ENCODE measurements around the gene GRIA3.

GRIA3 gene

GRCh38 chrX:123184219-123184865 lies at the start of gene GRIA3:
TSS of gene GRIA3 (plus strand) at chrX:123184278. CDS start at chrX:123184536, 258 bp downstream.
- peak within 1 kb of the TSS; percentile 33 for H3K4me3 ChIP-seq (ENCODE audit: low read depth, low read length)

DNA sequence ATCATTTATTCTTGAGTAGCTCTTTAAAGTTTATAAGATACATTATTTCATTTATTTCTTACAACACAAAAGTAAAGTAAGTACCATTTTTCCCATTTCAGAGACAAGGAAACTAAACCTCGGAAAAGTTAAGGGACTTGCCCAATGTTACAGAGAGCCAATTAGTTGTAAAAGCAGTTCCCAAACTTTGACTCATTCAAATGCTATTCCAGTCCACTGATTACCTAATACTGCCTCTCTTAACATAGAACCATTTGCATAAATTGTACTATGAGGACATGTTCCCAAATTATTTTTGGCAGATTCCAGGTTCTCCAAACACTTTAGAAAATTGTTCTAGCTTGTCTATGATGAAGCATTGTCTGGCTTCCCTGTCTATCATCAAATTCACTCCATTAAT lies 45.6 kb upstream of the GRIA3 start:
- no peak overlapping the region for H3K4me3 ChIP-seq (ENCODE audit: low read depth, low read length)

DNA sequence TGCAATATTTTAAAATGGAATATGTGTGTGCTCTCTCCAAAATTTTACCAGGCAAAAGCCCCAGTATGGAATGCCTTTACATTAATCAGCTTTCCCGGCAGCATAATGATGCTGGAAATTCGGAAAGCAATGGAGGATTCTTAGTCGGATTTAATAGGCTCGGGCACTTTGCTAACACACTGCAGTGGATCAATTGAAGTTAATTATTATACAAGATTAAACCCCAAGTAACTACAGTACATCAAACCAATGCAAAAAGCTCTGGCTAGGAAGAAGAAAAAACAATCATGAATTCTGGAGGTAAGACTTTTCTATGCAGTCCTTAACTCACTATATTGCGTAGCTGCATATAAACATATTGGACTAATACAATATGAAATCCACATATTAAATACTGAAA lies 43.6 kb upstream of the GRIA3 start:
- H3K4me3 ChIP-seq (ENCODE audit: low read depth, low read length): no peak overlapping the region

- H3K4me3 ChIP-seq (ENCODE audit: low read depth, low read length): no peak overlapping the region
Observed at GRCh38 chrX:123140904-123141303, 43.2 kb upstream of the GRIA3 start.

DNA sequence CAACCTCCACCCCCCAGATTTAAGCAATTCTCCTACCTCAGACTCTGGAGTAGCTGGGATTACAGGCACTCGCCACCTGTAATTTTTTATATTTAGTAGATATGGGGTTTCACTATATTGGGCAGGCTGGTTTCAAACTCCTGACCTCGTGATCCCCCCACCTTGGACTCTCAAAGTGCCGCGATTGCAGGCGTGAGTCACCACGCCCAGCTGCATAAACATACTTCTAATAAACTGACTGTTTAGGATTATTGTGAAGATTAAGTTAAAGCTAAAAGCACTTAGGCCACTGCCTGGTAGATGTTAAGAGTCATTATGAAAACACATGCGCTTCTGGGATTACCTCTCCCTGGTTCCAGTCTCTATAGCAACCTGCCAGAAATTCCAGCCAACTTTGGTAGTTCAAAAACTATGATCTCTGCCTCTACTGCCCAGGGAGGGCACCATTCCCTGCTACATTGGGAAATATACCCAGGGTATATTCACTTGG lies 30.2 kb upstream of the GRIA3 start:
- no peak overlapping the region for H3K4me3 ChIP-seq (ENCODE audit: low read depth, low read length)

- no peak overlapping the region for H3K4me3 ChIP-seq (ENCODE audit: low read depth, low read length)
Observed at GRCh38 chrX:123155327-123155726, 28.8 kb upstream of the GRIA3 start.

DNA sequence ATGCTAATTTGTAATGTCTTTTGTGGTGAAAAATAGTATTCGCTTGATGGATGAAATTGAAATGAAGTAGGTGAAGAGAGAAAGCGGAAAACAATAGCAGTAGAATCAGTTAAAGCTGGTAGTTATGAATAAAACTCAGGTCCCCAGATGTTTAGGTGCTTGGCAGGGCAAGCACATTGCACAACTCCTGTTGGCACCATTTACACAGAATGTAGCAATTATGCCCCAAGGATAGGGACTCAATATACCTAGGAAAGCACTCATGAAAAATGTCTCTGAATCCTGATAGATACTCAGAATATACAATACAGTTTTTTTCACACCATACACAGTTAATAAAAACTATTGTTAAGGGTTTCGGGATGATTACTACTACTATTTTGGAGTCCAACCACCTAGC lies 26.5 kb upstream of the GRIA3 start:
- no peak overlapping the region for H3K4me3 ChIP-seq (ENCODE audit: low read depth, low read length)

- H3K4me3 ChIP-seq (ENCODE audit: low read depth, low read length): no peak overlapping the region
Observed at GRCh38 chrX:123159403-123159802, 24.7 kb upstream of the GRIA3 start.

GRCh38 chrX:123167621-123168020 lies 16.5 kb upstream of the GRIA3 start:
- no peak overlapping the region for H3K4me3 ChIP-seq (ENCODE audit: low read depth, low read length)

GRCh38 chrX:123169247-123169901 lies 14.7 kb upstream of the GRIA3 start:
- no peak overlapping the region for H3K4me3 ChIP-seq (ENCODE audit: low read depth, low read length)

DNA sequence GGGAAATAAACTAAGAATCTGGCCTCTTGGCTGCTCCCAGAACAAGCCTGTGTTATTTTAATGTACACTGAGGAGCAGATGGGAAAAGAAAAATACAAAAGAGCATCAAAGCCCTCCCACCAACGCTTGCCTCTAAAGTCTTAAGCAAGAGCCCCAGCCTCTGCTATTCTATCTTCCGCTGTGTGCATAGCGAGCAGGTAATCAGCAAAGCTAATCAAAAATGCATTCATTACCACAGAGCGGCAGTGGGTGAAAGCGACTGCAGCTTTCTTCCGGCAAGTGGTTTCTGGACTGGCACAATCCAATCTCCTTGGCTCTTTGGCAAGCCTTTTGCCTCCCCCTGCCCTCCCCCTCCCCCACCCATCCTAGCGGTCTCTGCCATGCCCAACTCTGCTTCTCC lies 13.5 kb upstream of the GRIA3 start:
- no peak overlapping the region for H3K4me3 ChIP-seq (ENCODE audit: low read depth, low read length)

GRCh38 chrX:123171781-123172180 lies 12.3 kb upstream of the GRIA3 start:
- no peak overlapping the region for H3K4me3 ChIP-seq (ENCODE audit: low read depth, low read length)

DNA sequence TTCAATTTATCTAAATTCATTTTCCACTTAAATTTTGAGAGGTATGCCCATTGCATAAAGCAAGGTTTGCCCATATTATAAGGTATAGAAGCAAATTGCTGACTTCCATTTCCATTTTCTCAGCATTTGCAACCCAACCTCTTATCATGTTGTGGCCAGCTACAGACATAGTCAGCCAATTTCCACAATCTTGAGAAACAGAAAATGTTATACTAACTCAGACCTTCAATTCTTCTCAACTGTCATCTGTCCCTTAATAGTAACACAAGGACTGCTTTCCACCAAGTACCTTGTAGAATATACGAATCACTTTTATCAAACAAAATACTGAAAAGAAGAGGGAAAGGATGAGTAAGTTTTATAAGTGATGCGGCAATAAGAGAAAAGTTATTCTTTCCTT lies 11.2 kb upstream of the GRIA3 start:
- no peak overlapping the region for H3K4me3 ChIP-seq (ENCODE audit: low read depth, low read length)

GRCh38 chrX:123173833-123174232 lies 10.2 kb upstream of the GRIA3 start:
- H3K4me3 ChIP-seq (ENCODE audit: low read depth, low read length): no peak overlapping the region

- H3K4me3 ChIP-seq (ENCODE audit: low read depth, low read length): no peak overlapping the region
Observed at GRCh38 chrX:123175366-123176122, 8.5 kb upstream of the GRIA3 start.

- H3K4me3 ChIP-seq (ENCODE audit: low read depth, low read length): no peak overlapping the region
Observed at GRCh38 chrX:123181233-123181914, 2.7 kb upstream of the GRIA3 start.

DNA sequence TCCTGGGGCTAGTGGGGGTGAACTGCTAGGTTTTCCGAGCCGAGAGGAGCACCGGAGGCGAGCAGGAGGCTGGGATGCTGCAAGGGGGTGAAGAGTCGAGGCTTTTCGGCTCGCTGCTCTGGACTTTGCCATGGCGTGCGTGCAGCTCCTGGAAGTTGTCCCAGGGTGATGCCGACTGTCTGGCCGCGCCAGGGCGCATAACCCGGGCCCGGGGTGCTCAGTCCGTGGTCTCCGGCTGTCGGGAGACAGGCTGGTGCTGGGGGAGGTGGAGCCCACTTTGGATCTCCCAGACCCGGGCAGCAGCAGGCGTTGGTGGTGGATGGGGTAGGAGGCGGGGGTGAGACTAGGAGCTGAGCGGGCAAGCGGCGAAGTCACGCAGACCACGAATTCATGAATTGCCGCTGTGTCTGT lies 793 bp downstream of the GRIA3 start:
- H3K4me3 ChIP-seq (ENCODE audit: low read depth, low read length): peak overlapping the region; percentile 27

DNA sequence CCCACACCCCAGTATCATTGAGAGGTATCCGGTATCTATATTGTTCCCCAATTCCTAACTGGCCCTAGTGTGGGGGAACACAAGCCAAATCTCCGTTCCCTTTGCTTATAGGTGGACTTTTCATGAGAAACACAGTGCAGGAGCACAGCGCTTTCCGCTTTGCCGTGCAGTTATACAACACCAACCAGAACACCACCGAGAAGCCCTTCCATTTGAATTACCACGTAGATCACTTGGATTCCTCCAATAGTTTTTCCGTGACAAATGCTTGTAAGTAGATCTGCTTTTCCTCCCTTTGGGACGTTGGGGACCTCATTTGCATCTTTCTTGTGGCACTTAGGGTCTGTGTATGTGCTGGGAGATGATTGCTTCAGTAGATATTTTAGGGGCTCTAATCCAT lies 1.6 kb downstream of the GRIA3 start:
- H3K4me3 ChIP-seq (ENCODE audit: low read depth, low read length): no peak overlapping the region

DNA sequence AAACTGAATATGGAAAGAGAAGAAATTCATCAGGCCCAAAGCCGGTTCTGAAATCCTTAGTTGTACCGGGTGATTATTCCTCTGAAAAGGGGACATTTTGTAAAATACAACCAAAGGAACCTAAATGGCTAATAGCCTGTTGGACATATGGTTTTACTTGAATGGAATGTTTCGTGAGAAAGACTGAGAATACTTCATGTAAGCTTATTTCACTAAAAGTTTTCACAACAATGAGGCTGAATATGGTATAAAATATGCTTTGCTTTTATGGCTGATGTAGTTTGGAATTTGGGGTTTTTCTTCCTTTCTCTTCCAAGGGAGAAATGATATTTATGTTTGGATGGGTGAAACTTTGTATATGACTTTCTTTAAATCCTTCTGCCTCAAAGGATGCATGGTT lies 2.7 kb downstream of the GRIA3 start:
- no peak overlapping the region for H3K4me3 ChIP-seq (ENCODE audit: low read depth, low read length)

GRCh38 chrX:123188081-123188480 lies 4.0 kb downstream of the GRIA3 start:
- no peak overlapping the region for H3K4me3 ChIP-seq (ENCODE audit: low read depth, low read length)

GRCh38 chrX:123189338-123189737 lies 5.3 kb downstream of the GRIA3 start:
- no peak overlapping the region for H3K4me3 ChIP-seq (ENCODE audit: low read depth, low read length)
